Measurements from ENCODE around the gene GJD3.

DNA sequence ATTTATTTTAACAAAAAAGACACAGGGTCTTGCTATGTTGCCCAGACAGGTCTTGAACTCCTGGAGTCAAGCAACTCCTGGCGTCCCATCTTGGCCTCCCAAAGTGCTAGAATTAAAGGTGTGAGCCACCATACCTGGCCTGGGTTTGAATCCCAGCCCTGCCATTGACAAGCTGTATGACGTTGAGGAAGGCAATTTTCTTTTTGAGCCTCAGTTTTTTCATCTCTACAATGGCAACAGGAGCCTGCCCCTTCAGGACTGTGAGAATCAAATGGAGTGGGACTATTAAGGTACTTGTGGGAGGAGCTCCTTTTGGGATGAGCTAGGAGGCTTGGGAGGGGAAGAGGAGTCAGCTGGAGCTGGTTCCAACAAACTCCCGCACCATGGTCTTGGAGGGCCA is 49.3 kb downstream of the GJD3 start:
- TF ChIP-seq CTCF (IDR thresholded peaks at IDR 0.05), result no peak
- TF ChIP-seq POLR2A (IDR thresholded peaks at IDR 0.05), result no peak

All from uterus (tissue), 2 donors.